Activated T-helper 1 cell treated with anti-CD3 and anti-CD28 coated beads, Interleukin-2, amount 50 U/mL, for 16 hours (primary cell): ENCODE results near the gene NTNG1.

Experiments
- DNase-seq, 2 donors: peaks; one replicate each; pipeline ENCODE4 v3.0.0-alpha.2; 2020; ENCODE audit warnings: low read depth in 1 of 2, low spot score in 1 of 2

The NTNG1 gene

DNA sequence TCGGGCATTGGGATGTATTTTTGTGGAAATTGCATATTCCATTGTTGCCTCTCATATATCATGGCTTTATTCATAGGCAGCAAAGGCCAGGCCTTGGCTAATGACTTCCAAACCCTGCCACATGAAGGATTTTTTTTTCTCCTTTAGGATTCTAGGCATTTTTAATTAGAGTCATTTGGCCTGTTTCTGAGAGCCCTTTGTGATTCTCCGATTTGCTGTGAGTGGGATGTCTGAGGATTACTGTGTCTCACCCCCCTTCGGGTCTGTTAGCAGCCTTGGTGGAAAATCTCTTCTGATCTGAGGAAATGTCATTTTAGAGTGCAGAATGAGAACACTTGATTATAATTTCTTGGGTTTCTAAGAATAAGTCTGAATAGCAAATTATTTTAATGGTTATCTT is 253.5 kb downstream of the NTNG1 start:
- DNase-seq, result no peak

DNA sequence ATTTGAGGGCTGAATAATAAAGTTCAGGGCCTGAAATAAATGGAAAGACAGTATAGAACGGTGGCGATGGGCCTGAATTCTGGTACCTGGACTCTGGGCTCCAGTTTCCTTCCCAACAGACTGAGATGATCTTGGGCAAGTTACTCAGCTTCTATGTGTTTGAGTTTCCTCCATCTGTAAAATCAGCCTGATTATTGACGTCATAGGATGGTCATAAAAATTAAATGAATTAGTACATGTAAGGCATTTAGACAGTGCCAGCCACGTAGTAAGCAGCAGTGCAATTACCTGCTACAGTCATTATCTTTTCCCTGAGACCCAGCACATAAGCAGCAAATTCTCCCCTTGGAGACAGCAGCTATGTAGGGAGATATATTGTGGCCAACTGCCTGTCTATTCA is 260.9 kb downstream of the NTNG1 start:
- DNase-seq, result no peak

- no peak for DNase-seq
Measured at GRCh38 chr1:107404756-107405155, 263.9 kb downstream of the NTNG1 start.

GRCh38 chr1:107405236-107405635 is 264.4 kb downstream of the NTNG1 start:
- no peak for DNase-seq

- DNase-seq, result no peak
Measured at GRCh38 chr1:107407011-107407410, 266.2 kb downstream of the NTNG1 start.

DNA sequence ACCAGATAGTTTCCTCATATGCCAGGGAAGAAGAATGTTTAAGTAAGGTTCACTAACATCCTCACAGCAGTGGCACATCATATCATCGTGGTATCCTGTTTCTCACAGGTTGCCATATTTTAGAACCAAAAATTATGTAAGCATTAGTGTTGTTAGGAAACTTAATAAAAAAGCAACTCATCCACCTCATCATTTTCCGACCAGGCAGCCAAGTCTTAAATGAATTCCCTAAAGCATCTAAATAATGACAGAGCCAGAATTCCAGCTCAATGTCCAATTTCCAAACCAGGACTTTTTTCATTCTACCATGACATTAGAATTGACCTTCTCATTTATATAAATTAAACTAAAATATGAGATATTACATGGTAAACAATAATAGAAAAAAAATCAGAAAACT is 272.7 kb downstream of the NTNG1 start:
- DNase-seq, result no peak

DNA sequence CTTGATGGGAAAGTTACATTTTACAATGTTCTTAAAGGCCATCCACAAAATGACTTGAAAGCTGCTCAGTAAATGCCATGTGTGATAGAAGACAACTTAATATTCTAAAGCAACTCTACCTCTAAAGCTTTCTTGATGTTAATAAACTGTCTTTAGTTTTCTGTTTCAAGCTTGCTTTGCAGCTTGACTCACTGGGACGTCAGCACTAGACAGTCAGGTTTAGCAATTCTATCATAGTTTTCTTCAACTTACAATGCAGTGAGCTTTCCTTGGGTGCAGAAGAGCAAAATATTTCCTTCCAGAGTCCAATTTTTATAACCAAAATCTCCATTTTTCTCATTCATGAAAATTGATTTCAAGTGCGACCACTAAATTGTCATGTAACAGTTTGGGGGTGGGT is 273.1 kb downstream of the NTNG1 start:
- DNase-seq, result no peak

- no peak for DNase-seq
Measured at GRCh38 chr1:107414550-107414949, 273.7 kb downstream of the NTNG1 start.

- no peak for DNase-seq
Measured at GRCh38 chr1:107415241-107415640, 274.4 kb downstream of the NTNG1 start.

DNA sequence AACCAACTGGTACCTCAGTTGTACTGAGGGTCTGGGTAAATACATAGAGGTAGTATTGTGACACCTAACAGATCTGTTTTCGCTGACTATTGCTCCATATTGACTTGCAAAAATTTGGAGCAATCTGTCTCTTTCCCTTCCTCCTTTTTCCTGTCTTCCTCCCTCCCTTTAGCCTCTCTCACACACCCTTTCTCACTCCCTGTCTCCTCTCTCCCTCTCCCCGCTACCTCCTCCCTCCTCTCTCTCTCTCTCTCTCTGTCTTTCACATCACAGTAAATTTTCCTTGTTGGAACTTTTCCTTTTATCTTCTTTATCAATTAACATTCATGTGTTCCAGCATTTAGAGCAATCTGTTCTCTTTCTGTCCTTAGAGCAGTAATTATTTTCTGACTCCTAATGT is 278.2 kb downstream of the NTNG1 start:
- DNase-seq, result no peak

DNA sequence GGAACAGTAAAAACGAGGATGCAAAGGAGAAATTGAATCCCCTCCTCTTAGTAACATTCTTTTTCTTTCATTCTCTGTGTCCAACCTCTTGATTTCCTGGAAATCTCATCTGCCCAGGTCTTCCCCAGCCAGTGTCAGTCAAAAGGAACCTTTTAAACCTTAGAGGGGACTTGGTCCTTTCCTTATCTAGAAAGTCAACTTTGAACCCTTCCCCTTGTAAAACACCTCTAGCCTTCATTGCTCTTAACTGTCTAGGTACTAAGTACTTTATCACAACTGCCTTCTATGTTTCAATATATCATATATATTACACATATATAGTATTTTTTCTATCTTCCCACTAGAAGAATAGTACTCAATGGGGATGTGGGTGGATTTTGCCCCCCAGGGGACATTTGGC is 282.1 kb downstream of the NTNG1 start:
- no peak for DNase-seq

GRCh38 chr1:107430540-107431228 is 289.8 kb downstream of the NTNG1 start:
- no peak for DNase-seq

GRCh38 chr1:107432108-107432507 is 291.3 kb downstream of the NTNG1 start:
- no peak for DNase-seq

GRCh38 chr1:107433068-107433467 is 292.2 kb downstream of the NTNG1 start:
- DNase-seq, result no peak

GRCh38 chr1:107433635-107434360 is 293.0 kb downstream of the NTNG1 start:
- DNase-seq, result no peak

- DNase-seq, result no peak
Measured at GRCh38 chr1:107434361-107434693, 293.5 kb downstream of the NTNG1 start.

- no peak for DNase-seq
Measured at GRCh38 chr1:107436552-107437241, 295.9 kb downstream of the NTNG1 start.

- no peak for DNase-seq
Measured at GRCh38 chr1:107439567-107439966, 298.7 kb downstream of the NTNG1 start.

- DNase-seq, result no peak
Measured at GRCh38 chr1:107442551-107442950, 301.7 kb downstream of the NTNG1 start.

- no peak for DNase-seq
Measured at GRCh38 chr1:107443027-107443426, 302.2 kb downstream of the NTNG1 start.

- no peak for DNase-seq
Measured at GRCh38 chr1:107443860-107444259, 303.0 kb downstream of the NTNG1 start.

- DNase-seq, result no peak
Measured at GRCh38 chr1:107444302-107444701, 303.5 kb downstream of the NTNG1 start.
